IMR-90 (cell line): ENCODE data around the gene ACTN1.

Experiments
- BHLHE40 ChIP-seq: fragments of 150-350 bp; IDR thresholded peaks from 2 replicates; pipeline ENCODE4 v1.6.1; 2016; ENCODE audit warnings: mild to moderate bottlenecking, low read depth, low read length
- CTCF ChIP-seq: conservative IDR thresholded peaks from 2 replicates; pipeline ENCODE4 v1.5.1; 2012; ENCODE audit warnings: mild to moderate bottlenecking, low read depth, low read length, improper control_type of control experiment
- MAZ ChIP-seq: IDR thresholded peaks from 2 replicates; pipeline ENCODE4 v1.6.1; 2012; ENCODE audit warnings: low read depth, mild to moderate bottlenecking, low read length, improper control_type of control experiment, moderate library complexity, borderline replicate concordance
- NFE2L2 ChIP-seq: fragments of 150-350 bp; IDR thresholded peaks from 2 replicates; pipeline ENCODE4 v1.6.1; 2016; ENCODE audit warnings: low read depth, mild to moderate bottlenecking, low read length
- POLR2A ChIP-seq: IDR thresholded peaks from 2 replicates; pipeline ENCODE4 v1.6.1; 2012; ENCODE audit warnings: mild to moderate bottlenecking, low read depth, low read length
- RAD21 ChIP-seq: IDR thresholded peaks from 2 replicates; pipeline ENCODE4 v1.6.1; 2012; ENCODE audit warnings: low read length, improper control_type of control experiment
- SMC3 ChIP-seq: fragments of 150-350 bp; IDR thresholded peaks from 2 replicates; pipeline ENCODE4 v1.6.1; 2016; ENCODE audit warnings: low read depth, mild to moderate bottlenecking, antibody characterized with exemption, low read length, moderate library complexity
- USF2 ChIP-seq: fragments of 150-350 bp; IDR thresholded peaks from 2 replicates; pipeline ENCODE4 v1.6.1; 2017; ENCODE audit warnings: mild to moderate bottlenecking, antibody characterized with exemption, low read length, low read depth

GRCh38 chr14:68899033-68899603 is 80.0 kb downstream of the ACTN1 start:
- TF ChIP-seq RAD21 (no peak), USF2 (no peak), POLR2A (no peak), NFE2L2 (no peak), CTCF (no peak), BHLHE40 (no peak), SMC3 (no peak), MAZ (no peak)
